NT2/D1 (cell line): ENCODE data around the gene OR2V1.

Source experiments
- SUZ12 ChIP-seq: IDR thresholded peaks from 2 replicates; pipeline ENCODE4 v1.6.1; 2011; ENCODE audit not compliant: insufficient read length, insufficient read depth; ENCODE audit errors: extremely low read depth
- ZNF274 ChIP-seq: IDR thresholded peaks from 2 replicates; pipeline ENCODE4 v1.6.1; 2011; ENCODE audit warnings: mild to moderate bottlenecking, low read depth, low read length

DNA sequence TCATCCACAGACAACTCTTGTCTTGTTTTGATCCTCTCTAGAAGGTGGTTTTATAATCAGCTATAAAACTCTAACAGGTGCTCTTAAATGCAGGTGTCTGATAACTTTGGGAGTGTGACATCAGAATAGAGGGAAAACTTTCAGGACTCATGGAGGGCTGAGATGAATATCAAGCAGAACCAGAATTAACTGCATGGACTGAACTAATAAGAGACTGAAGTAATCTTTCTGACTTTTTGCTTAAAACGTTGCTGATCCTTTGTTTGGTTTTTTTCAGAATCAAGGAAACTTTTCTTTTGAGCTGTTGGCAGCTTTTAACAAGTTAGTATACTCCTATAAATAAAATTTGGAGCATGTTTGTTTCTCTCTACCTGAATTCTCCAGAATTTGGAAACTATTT lies 14.2 kb upstream of the OR2V1 start:
- no peak for TF ChIP-seq SUZ12
- TF ChIP-seq ZNF274: no peak
